Activated B cell treated with CpG ODN at 0.5 μM for 24 hours (primary cell): ENCODE results near the gene RAPGEF6. TPM values are rescaled to one million over a fixed set of nuclear protein-coding genes. Genes with fewer than 3 reads are reported as not detected.

Experiments
- ATAC-seq: fragments of 200-7000 bp; cut with Tn5 transposase; one replicate; pipeline ENCODE4 v1.10.0; 2021; ENCODE audit warnings: low read depth, mild to moderate bottlenecking, moderate library complexity
- CTCF ChIA-PET: fragments of 350-600 bp; sonication (Branson Sonifier 250); formaldehyde crosslinking; loops from one replicate; lab custom pipeline; 2021; ENCODE audit warnings: antibody characterized with exemption; lab: Charles Lee
- POLR2A ChIA-PET: fragments of 350-600 bp; sonication (Branson Sonifier 250); formaldehyde crosslinking; loops from one replicate; lab custom pipeline; 2021; ENCODE audit warnings: antibody characterized with exemption; lab: Charles Lee
- DNase-seq: peaks from one replicate; pipeline ENCODE4 v3.0.0; 2022
- H3K27ac Mint-ChIP-seq: one replicate; pipeline ENCODE4 v1.8.0; 2020; ENCODE audit warnings: mixed read lengths
- H3K27me3 Mint-ChIP-seq: one replicate; pipeline ENCODE4 v1.8.0; 2021; ENCODE audit warnings: mixed read lengths
- H3K36me3 Mint-ChIP-seq: one replicate; pipeline ENCODE4 v1.8.0; 2021; ENCODE audit warnings: low read depth, mixed read lengths
- H3K4me1 Mint-ChIP-seq: one replicate; pipeline ENCODE4 v1.8.0; 2021; ENCODE audit warnings: mixed read lengths
- H3K4me3 Mint-ChIP-seq: one replicate; pipeline ENCODE4 v1.8.0; 2020; ENCODE audit warnings: mild to moderate bottlenecking, mixed read lengths
- H3K9me3 Mint-ChIP-seq: one replicate; pipeline ENCODE4 v1.8.0; 2020; ENCODE audit warnings: mixed read lengths
- intact Hi-C: fragments of 100-400 bp; cut with micrococcal nuclease; formaldehyde crosslinking; loops from one replicate; pipeline ENCODE4 v1.15.1; 2024
- total RNA-seq: library from RNA; stranded (reverse); gene quantifications from 2 replicates; pipeline ENCODE4 v1.2.3, GENCODE V29; 2022
- TF ChIP-seq, protein P1 (sequence below): fragments of 200-600 bp; IDR thresholded peaks from one replicate; pipeline ENCODE4 v1.8.0; 2022; ENCODE audit warnings: antibody characterized with exemption, mild to moderate bottlenecking

The RAPGEF6 gene
- total RNA-seq, 1 donor from 2014 or later = 45.1 TPM

DNA sequence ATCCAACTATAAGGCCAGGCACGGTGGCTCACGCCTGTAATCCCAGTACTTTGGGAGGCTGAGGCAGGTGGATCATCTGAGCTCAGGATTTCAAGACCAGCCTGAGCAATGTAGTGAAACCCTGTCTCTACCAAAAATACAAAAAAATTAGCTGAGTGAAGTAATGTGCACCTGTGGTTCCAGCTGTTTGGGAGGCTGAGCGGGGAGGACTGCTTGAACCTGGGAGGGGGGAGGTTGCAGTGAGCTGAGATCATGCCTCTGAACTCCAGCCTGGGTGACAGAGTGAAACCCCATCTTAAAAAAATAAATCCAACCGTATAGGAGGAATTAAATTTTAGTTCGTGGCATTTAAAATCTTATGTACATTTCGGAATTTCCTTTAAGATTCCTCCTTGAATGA, 247.8 kb downstream of the RAPGEF6 start:
- H3K9me3 Mint-ChIP-seq = no peaks in the 10 kb centered on the region
- peaks cover 67% of the 10 kb centered on the region for H3K36me3 Mint-ChIP-seq
- intact Hi-C loops = no loop called here
- TF ChIP-seq, protein P1, sequence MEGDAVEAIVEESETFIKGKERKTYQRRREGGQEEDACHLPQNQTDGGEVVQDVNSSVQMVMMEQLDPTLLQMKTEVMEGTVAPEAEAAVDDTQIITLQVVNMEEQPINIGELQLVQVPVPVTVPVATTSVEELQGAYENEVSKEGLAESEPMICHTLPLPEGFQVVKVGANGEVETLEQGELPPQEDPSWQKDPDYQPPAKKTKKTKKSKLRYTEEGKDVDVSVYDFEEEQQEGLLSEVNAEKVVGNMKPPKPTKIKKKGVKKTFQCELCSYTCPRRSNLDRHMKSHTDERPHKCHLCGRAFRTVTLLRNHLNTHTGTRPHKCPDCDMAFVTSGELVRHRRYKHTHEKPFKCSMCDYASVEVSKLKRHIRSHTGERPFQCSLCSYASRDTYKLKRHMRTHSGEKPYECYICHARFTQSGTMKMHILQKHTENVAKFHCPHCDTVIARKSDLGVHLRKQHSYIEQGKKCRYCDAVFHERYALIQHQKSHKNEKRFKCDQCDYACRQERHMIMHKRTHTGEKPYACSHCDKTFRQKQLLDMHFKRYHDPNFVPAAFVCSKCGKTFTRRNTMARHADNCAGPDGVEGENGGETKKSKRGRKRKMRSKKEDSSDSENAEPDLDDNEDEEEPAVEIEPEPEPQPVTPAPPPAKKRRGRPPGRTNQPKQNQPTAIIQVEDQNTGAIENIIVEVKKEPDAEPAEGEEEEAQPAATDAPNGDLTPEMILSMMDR = no peak
- no peaks in the 10 kb centered on the region for H3K27me3 Mint-ChIP-seq
- no peak overlapping the region for H3K4me3 Mint-ChIP-seq
- H3K27ac Mint-ChIP-seq = no peak overlapping the region
- no peak for DNase-seq
- H3K4me1 Mint-ChIP-seq = peaks cover 32% of the 10 kb centered on the region
- ATAC-seq = no peak
- POLR2A ChIA-PET = no interaction called here
- CTCF ChIA-PET = interaction anchor here (0.7 to 1.5 kb wide), 2 partner anchors 134 to 675 kb away, joined by 3 to 4 read pairs; no protein-coding TSS in a partner anchor

DNA sequence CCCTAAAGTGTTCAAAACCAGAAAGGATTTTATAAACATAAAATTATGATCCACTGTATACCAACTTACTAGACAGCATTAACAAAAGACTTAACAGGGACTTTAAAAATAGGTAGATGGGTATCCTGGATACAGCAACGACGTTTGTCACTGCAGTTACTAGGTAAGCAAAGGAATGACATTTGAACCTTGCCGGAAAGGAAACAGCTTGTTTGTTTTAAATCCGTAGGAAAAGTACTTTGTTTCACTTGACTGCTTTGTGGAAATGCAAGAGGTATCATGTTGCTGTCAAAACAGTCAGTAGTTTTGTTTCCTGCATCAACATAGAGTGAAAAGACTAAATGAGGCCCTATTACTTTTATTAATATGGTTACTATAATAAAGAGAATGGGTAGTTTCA, 248.2 kb downstream of the RAPGEF6 start:
- Mint-ChIP-seq H3K27ac (no peak overlapping the region), H3K4me1 (peaks cover 32% of the 10 kb centered on the region), H3K4me3 (no peak overlapping the region), H3K27me3 (no peaks in the 10 kb centered on the region), H3K36me3 (peaks cover 63% of the 10 kb centered on the region), H3K9me3 (no peaks in the 10 kb centered on the region)
- intact Hi-C loops = no loop called here
- no peak for DNase-seq
- ChIA-PET POLR2A (no interaction called here), CTCF (interaction anchor here (1.5 kb wide), 1 partner anchor 134 kb away, joined by 3 read pairs; no protein-coding TSS in a partner anchor)
- ATAC-seq = no peak
- TF ChIP-seq, protein P1 = no peak

DNA sequence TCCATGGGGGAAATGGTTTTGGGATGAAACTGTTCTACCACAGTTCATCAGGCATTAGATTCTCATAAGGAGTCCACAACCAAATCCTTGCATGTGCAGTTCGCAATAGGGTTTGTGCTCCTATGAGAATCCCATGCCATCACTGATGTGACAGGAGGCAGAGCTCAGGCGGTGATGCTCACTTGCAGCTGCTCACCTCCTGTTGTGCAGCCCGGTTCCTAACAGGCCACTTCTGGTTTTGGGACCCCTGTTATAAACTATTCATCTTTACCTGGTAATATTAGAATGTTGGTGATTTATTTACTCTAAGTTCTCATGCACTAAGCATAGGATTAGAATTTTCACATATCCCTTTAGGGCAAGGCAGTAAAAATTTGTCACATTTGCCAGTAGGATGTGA, 248.9 kb downstream of the RAPGEF6 start:
- ChIA-PET CTCF (interaction anchor here (1.7 kb wide), 1 partner anchor 515 kb away, joined by 3 read pairs; no protein-coding TSS in a partner anchor), POLR2A (no interaction called here)
- Mint-ChIP-seq H3K9me3 (no peaks in the 10 kb centered on the region), H3K4me1 (peaks cover 38% of the 10 kb centered on the region), H3K27me3 (no peaks in the 10 kb centered on the region), H3K27ac (no peak overlapping the region), H3K36me3 (peaks cover 60% of the 10 kb centered on the region), H3K4me3 (no peak overlapping the region)
- intact Hi-C loops = no loop called here
- TF ChIP-seq, protein P1 = no peak
- no peak for ATAC-seq
- no peak for DNase-seq

DNA sequence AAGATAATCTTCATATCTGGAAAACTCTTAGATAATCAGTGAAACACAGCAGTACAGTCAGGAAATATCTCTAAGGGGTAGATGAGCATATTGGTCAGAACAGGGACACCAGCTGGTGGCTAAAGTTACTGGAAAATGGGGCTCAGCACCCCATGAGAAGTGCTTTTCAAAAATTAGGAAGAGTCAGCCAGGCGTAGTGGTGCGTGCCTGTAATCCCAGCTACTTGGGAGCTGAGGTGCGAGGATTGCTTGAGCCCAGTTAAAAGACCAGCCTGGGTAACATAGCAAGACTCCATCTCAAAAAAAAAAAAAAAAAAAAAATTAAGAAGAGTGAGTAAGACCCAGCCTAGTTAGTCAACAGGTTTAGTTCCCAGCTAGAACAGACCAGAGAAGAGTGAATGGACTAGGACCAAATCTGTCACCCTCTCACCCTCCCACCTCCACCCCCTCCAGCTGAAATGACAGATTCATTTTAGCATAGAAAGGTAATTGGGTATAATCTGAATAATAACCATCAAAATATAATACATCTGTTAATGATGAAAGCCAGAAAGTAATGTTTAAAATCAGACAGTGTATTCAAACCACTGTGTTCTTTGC, 250.3 kb downstream of the RAPGEF6 start:
- ATAC-seq (no peak), DNase-seq (no peak)
- Mint-ChIP-seq H3K4me1 (peaks cover 46% of the 10 kb centered on the region), H3K27me3 (no peaks in the 10 kb centered on the region), H3K9me3 (no peaks in the 10 kb centered on the region), H3K4me3 (no peak overlapping the region), H3K27ac (peak overlapping the region; percentile 27), H3K36me3 (peaks cover 53% of the 10 kb centered on the region)
- ChIA-PET CTCF (interaction anchor here (0.6 to 2.1 kb wide), 4 partner anchors 172 to 514 kb away, joined by 3 to 5 read pairs (median 3); partner anchors contain the start of gene HINT1), POLR2A (interaction anchor here (0.7 to 1.6 kb wide), 3 partner anchors 12 to 121 kb away, joined by 3 to 7 read pairs (median 3); partner anchors contain the start of gene CDC42SE2)
- TF ChIP-seq, protein P1 = no peak
- intact Hi-C loops = loop anchor here (5.0 kb wide), 1 partner anchor 57 kb away; no protein-coding TSS in a partner anchor

DNA sequence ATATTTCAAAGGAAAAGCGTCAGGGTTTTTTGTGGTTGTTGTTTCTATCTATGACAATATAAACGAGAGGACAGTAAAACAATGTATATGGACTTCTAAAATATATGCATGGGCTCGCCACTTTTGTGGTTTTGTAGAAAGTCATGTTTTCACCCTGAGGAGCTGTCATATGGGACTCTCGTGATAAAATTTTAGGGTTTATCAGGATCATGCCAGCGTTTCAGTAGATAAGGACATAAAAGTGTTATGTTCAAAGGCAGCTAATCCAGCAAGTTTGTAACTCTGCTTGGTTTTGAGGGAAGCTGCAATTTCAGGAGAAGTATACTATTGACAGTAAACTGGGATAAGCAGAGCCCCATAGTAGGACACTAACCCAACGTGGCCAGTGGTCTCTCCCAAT, 250.9 kb downstream of the RAPGEF6 start:
- no peak for DNase-seq
- H3K36me3 Mint-ChIP-seq = peaks cover 48% of the 10 kb centered on the region
- ChIA-PET POLR2A (interaction anchor here (0.7 to 1.6 kb wide), 3 partner anchors 11 to 120 kb away, joined by 3 to 7 read pairs (median 3); partner anchors contain the start of gene CDC42SE2), CTCF (interaction anchor here (1.2 to 2.1 kb wide), 2 partner anchors 171 to 219 kb away, joined by 3 to 5 read pairs; partner anchors contain the start of gene HINT1)
- peak overlapping the region; percentile 27 for H3K27ac Mint-ChIP-seq
- ATAC-seq = no peak
- intact Hi-C loops = loop anchor here (5.0 kb wide), 1 partner anchor 57 kb away; no protein-coding TSS in a partner anchor
- H3K27me3 Mint-ChIP-seq = no peaks in the 10 kb centered on the region
- H3K4me1 Mint-ChIP-seq = peaks cover 45% of the 10 kb centered on the region
- H3K4me3 Mint-ChIP-seq = no peak overlapping the region
- TF ChIP-seq, protein P1 = no peak
- H3K9me3 Mint-ChIP-seq = no peaks in the 10 kb centered on the region
